GM18520 (cell line): ENCODE results near the gene BRCA2.

Source experiments
- ATAC-seq: cut with Tn5 transposase; IDR thresholded peaks from one replicate; pipeline ENCODE4 v1.9.1; 2021; ENCODE audit not compliant: unreplicated experiment

BRCA2 gene

GRCh38 chr13:32378012-32378411, 62.7 kb downstream of the BRCA2 start:
- ATAC-seq: no peak

GRCh38 chr13:32381539-32381938, 66.2 kb downstream of the BRCA2 start:
- no peak for ATAC-seq

- no peak for ATAC-seq
Measured at GRCh38 chr13:32383836-32384618, 68.7 kb downstream of the BRCA2 start.

GRCh38 chr13:32384702-32385101, 69.4 kb downstream of the BRCA2 start:
- no peak for ATAC-seq

GRCh38 chr13:32385410-32385809, 70.1 kb downstream of the BRCA2 start:
- ATAC-seq: no peak

- no peak for ATAC-seq
Measured at GRCh38 chr13:32390048-32390447, 74.7 kb downstream of the BRCA2 start.

- no peak for ATAC-seq
Measured at GRCh38 chr13:32390484-32390883, 75.2 kb downstream of the BRCA2 start.

- no peak for ATAC-seq
Measured at GRCh38 chr13:32391101-32391619, 75.9 kb downstream of the BRCA2 start.

- no peak for ATAC-seq
Measured at GRCh38 chr13:32403108-32403507, 87.8 kb downstream of the BRCA2 start.

- peak; percentile 84 for ATAC-seq
Measured at GRCh38 chr13:32407854-32408253, 92.5 kb downstream of the BRCA2 start.

GRCh38 chr13:32408296-32409000, 93.1 kb downstream of the BRCA2 start:
- ATAC-seq: no peak

GRCh38 chr13:32409001-32409313, 93.6 kb downstream of the BRCA2 start:
- ATAC-seq: no peak

GRCh38 chr13:32409561-32410421, 94.5 kb downstream of the BRCA2 start:
- ATAC-seq: no peak

- ATAC-seq: no peak
Measured at GRCh38 chr13:32413284-32413683, 98.0 kb downstream of the BRCA2 start.

- no peak for ATAC-seq
Measured at GRCh38 chr13:32414580-32414979, 99.3 kb downstream of the BRCA2 start.

GRCh38 chr13:32415019-32415418, 99.7 kb downstream of the BRCA2 start:
- ATAC-seq: peak; percentile 40

- ATAC-seq: no peak
Measured at GRCh38 chr13:32417995-32418394, 102.7 kb downstream of the BRCA2 start.

GRCh38 chr13:32419862-32420261, 104.6 kb downstream of the BRCA2 start:
- ATAC-seq: no peak

GRCh38 chr13:32423592-32423991, 108.3 kb downstream of the BRCA2 start:
- no peak for ATAC-seq

GRCh38 chr13:32425158-32425557, 109.8 kb downstream of the BRCA2 start:
- ATAC-seq: no peak

GRCh38 chr13:32426191-32426989, 111.1 kb downstream of the BRCA2 start:
- peak; percentile 43 for ATAC-seq
